Esophagus squamous epithelium (tissue), 4 donors: ENCODE data around the gene TBC1D7. TPM values are rescaled to one million over a fixed set of nuclear protein-coding genes. Genes with fewer than 3 reads are reported as not detected.

Experiments used
- total RNA-seq, 4 donors: library from RNA; depleted of rRNA; stranded (reverse); fragments of >200 nt; gene quantifications; one replicate each; pipeline ENCODE4 v1.1.0, GENCODE V29; 2016

TBC1D7 gene
- total RNA-seq, 4 donors from 2014 or later = 8.2 to 13.5 (median 12.6) TPM

Other genes starting within 250 kb of the TBC1D7 start
- gene GFOD1, start 159.1 kb upstream of the TBC1D7 start, total RNA-seq = 10 to 100 TPM; 16.1 to 30.7 (median 22.9) TPM
- gene SIRT5, start 246.1 kb upstream of the TBC1D7 start, total RNA-seq = 10 to 100 TPM in 1 of 4 donors, 1 to 10 TPM in 3; 4.1 to 10.7 (median 5.6) TPM